ENCODE data around the gene CSNK1E. TPM values are rescaled to one million over a fixed set of nuclear protein-coding genes. Genes with fewer than 3 reads are reported as not detected.
"Not testable (repeated sequence)": the region's sequence is repeated elsewhere in the genome, so short reads cannot be mapped to it uniquely, and the experiment has no call there.

Gene CSNK1E
- 402 TPM for total RNA-seq (ENCODE audit: unreplicated experiment)
- long read RNA-seq, transcript CSNK1E-203 (11 exons, 2,791 nt): major isoform, 15 of 29 reads
- long read RNA-seq, partial matches to known transcripts: 5 of 29 reads
- long read RNA-seq, other reads (novel, unspliced or antisense): 8 of 29 reads

GRCh38 chr22:38317122-38317994 lies at the start of gene CSNK1E:
Gene CSNK1E, minus strand, starts transcription at chr22:38317433. Its CDS starts 3,276 bp downstream, at chr22:38314157.
- no peaks in the 10 kb centered on the region for H3K36me3 Mint-ChIP-seq (ENCODE audit: unreplicated experiment)
- TF ChIP-seq CTCF (IDR thresholded peaks at IDR 0.05; ENCODE audit: partially characterized antibody, unreplicated experiment): no peak
- peaks cover 30% of the 10 kb centered on the region for H3K4me1 Mint-ChIP-seq (ENCODE audit: low read depth, unreplicated experiment)
- peak; percentile 84 for DNase-seq
- H3K27me3 Mint-ChIP-seq (ENCODE audit: unreplicated experiment): peaks cover 7% of the 10 kb centered on the region
- peak within 1 kb of the TSS; percentile 96 for H3K4me3 Mint-ChIP-seq (ENCODE audit: unreplicated experiment)
- peak within 1 kb of the TSS; percentile 99 for H3K27ac Mint-ChIP-seq (ENCODE audit: unreplicated experiment)
- H3K9me3 Mint-ChIP-seq (ENCODE audit: unreplicated experiment): peaks cover 17% of the 10 kb centered on the region

- not testable (repeated sequence) for H3K9me3 Mint-ChIP-seq (ENCODE audit: unreplicated experiment); H3K4me1 Mint-ChIP-seq (ENCODE audit: low read depth, unreplicated experiment); H3K36me3 Mint-ChIP-seq (ENCODE audit: unreplicated experiment); H3K27me3 Mint-ChIP-seq (ENCODE audit: unreplicated experiment); DNase-seq; H3K27ac Mint-ChIP-seq (ENCODE audit: unreplicated experiment); H3K4me3 Mint-ChIP-seq (ENCODE audit: unreplicated experiment)
These were observed 48.6 kb upstream of the CSNK1E start for GRCh38 chr22:38365829-38366228.

- not testable (repeated sequence) for H3K27ac Mint-ChIP-seq (ENCODE audit: unreplicated experiment); H3K36me3 Mint-ChIP-seq (ENCODE audit: unreplicated experiment); H3K9me3 Mint-ChIP-seq (ENCODE audit: unreplicated experiment); DNase-seq; H3K4me1 Mint-ChIP-seq (ENCODE audit: low read depth, unreplicated experiment); H3K27me3 Mint-ChIP-seq (ENCODE audit: unreplicated experiment); H3K4me3 Mint-ChIP-seq (ENCODE audit: unreplicated experiment)
These were observed 47.9 kb upstream of the CSNK1E start for GRCh38 chr22:38365174-38365573.

GRCh38 chr22:38360560-38360959 lies 43.3 kb upstream of the CSNK1E start:
- not testable (repeated sequence) for H3K27me3 Mint-ChIP-seq (ENCODE audit: unreplicated experiment); H3K9me3 Mint-ChIP-seq (ENCODE audit: unreplicated experiment); H3K36me3 Mint-ChIP-seq (ENCODE audit: unreplicated experiment); H3K27ac Mint-ChIP-seq (ENCODE audit: unreplicated experiment); DNase-seq; H3K4me1 Mint-ChIP-seq (ENCODE audit: low read depth, unreplicated experiment); H3K4me3 Mint-ChIP-seq (ENCODE audit: unreplicated experiment)

GRCh38 chr22:38359817-38360216 lies 42.6 kb upstream of the CSNK1E start:
- not testable (repeated sequence) for H3K4me3 Mint-ChIP-seq (ENCODE audit: unreplicated experiment); H3K9me3 Mint-ChIP-seq (ENCODE audit: unreplicated experiment); DNase-seq; H3K4me1 Mint-ChIP-seq (ENCODE audit: low read depth, unreplicated experiment); H3K36me3 Mint-ChIP-seq (ENCODE audit: unreplicated experiment); H3K27ac Mint-ChIP-seq (ENCODE audit: unreplicated experiment); H3K27me3 Mint-ChIP-seq (ENCODE audit: unreplicated experiment)

GRCh38 chr22:38357971-38358370 lies 40.7 kb upstream of the CSNK1E start:
- not testable (repeated sequence) for H3K27me3 Mint-ChIP-seq (ENCODE audit: unreplicated experiment); H3K4me3 Mint-ChIP-seq (ENCODE audit: unreplicated experiment); H3K9me3 Mint-ChIP-seq (ENCODE audit: unreplicated experiment); H3K4me1 Mint-ChIP-seq (ENCODE audit: low read depth, unreplicated experiment); H3K27ac Mint-ChIP-seq (ENCODE audit: unreplicated experiment); H3K36me3 Mint-ChIP-seq (ENCODE audit: unreplicated experiment); DNase-seq

- TF ChIP-seq CTCF (IDR thresholded peaks at IDR 0.05; ENCODE audit: partially characterized antibody, unreplicated experiment): no peak
- peaks cover 3% of the 10 kb centered on the region for H3K4me1 Mint-ChIP-seq (ENCODE audit: low read depth, unreplicated experiment)
- peaks cover 2% of the 10 kb centered on the region for H3K27me3 Mint-ChIP-seq (ENCODE audit: unreplicated experiment)
- H3K27ac Mint-ChIP-seq (ENCODE audit: unreplicated experiment): no peak overlapping the region
- H3K4me3 Mint-ChIP-seq (ENCODE audit: unreplicated experiment): no peak overlapping the region
- peaks cover 1% of the 10 kb centered on the region for H3K9me3 Mint-ChIP-seq (ENCODE audit: unreplicated experiment)
- DNase-seq: no peak
- H3K36me3 Mint-ChIP-seq (ENCODE audit: unreplicated experiment): no peaks in the 10 kb centered on the region
These were observed 38.0 kb upstream of the CSNK1E start for GRCh38 chr22:38355275-38355674.

Measured in glutamatergic neuron (in vitro differentiated cells).